KG1 (cell line): ENCODE measurements around the gene STAG2.
"Not testable (repeated sequence)": the region's sequence is repeated elsewhere in the genome, so short reads cannot be mapped to it uniquely, and the experiment has no call there.

Source experiments
- DNase-seq: peaks from one replicate; lab custom pipeline; 2025; lab: John Stamatoyannopoulos, UW

The STAG2 gene

GRCh38 chrX:124042042-124042441, 80.5 kb downstream of the STAG2 start:
- DNase-seq, result no peak

- no peak for DNase-seq
Observed at GRCh38 chrX:124045109-124045508, 83.6 kb downstream of the STAG2 start.

- DNase-seq, result not testable (repeated sequence)
Observed at GRCh38 chrX:124084417-124084816, 122.9 kb downstream of the STAG2 start.

- DNase-seq, result no peak
Observed at GRCh38 chrX:124085063-124085462, 123.6 kb downstream of the STAG2 start.

- no peak for DNase-seq
Observed at GRCh38 chrX:124086411-124086810, 124.9 kb downstream of the STAG2 start.

- no peak for DNase-seq
Observed at GRCh38 chrX:124087000-124087746, 125.7 kb downstream of the STAG2 start.

- no peak for DNase-seq
Observed at GRCh38 chrX:124093222-124093621, 131.7 kb downstream of the STAG2 start.

GRCh38 chrX:124097116-124097515, 135.6 kb downstream of the STAG2 start:
- no peak for DNase-seq

- no peak for DNase-seq
Observed at GRCh38 chrX:124098089-124098488, 136.6 kb downstream of the STAG2 start.

GRCh38 chrX:124103966-124104365, 142.5 kb downstream of the STAG2 start:
- no peak for DNase-seq

GRCh38 chrX:124104512-124104911, 143.0 kb downstream of the STAG2 start:
- DNase-seq, result not testable (repeated sequence)

- DNase-seq, result no peak
Observed at GRCh38 chrX:124113621-124114600, 152.4 kb downstream of the STAG2 start.

GRCh38 chrX:124117325-124117724, 155.8 kb downstream of the STAG2 start:
- DNase-seq, result no peak

GRCh38 chrX:124125471-124125870, 164.0 kb downstream of the STAG2 start:
- DNase-seq, result no peak

GRCh38 chrX:124127496-124127895, 166.0 kb downstream of the STAG2 start:
- no peak for DNase-seq

GRCh38 chrX:124132437-124132836, 170.9 kb downstream of the STAG2 start:
- not testable (repeated sequence) for DNase-seq

GRCh38 chrX:124145749-124146148, 184.2 kb downstream of the STAG2 start:
- no peak for DNase-seq

- no peak for DNase-seq
Observed at GRCh38 chrX:124151195-124151594, 189.7 kb downstream of the STAG2 start.
